ENCODE data around the gene SMG1.

DNA sequence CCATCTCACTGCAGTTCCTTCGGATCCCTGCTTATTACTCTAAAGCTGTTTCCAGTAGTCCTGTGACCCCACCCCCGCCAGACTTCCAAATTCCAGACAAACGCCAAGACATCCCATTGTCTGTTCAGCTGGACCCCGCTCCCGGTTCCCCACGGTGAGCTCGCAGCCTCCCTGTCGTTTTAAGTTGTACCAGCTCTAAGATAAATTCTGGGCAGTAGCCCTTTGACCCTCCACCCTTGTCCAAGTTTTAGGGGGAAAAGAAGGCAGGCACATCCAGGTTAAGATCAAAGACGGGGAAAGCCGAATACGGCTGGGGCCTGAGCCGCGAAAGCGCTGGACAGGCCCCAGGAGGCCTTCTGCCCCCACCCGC lies 125.4 kb downstream of the SMG1 start:
- TF ChIP-seq GABPA (IDR thresholded peaks at IDR 0.05 in 1 of 2, conservative IDR thresholded peaks at IDR 0.05 in 1 of 2) (no peak), CTCF (IDR thresholded peaks at IDR 0.05; ENCODE audit: low read depth, low read length, missing input control) (no peak), HNF4G (IDR thresholded peaks at IDR 0.05) (no peak), YY1 (IDR thresholded peaks at IDR 0.05) (no peak)
- TF ChIP-seq, protein P1, sequence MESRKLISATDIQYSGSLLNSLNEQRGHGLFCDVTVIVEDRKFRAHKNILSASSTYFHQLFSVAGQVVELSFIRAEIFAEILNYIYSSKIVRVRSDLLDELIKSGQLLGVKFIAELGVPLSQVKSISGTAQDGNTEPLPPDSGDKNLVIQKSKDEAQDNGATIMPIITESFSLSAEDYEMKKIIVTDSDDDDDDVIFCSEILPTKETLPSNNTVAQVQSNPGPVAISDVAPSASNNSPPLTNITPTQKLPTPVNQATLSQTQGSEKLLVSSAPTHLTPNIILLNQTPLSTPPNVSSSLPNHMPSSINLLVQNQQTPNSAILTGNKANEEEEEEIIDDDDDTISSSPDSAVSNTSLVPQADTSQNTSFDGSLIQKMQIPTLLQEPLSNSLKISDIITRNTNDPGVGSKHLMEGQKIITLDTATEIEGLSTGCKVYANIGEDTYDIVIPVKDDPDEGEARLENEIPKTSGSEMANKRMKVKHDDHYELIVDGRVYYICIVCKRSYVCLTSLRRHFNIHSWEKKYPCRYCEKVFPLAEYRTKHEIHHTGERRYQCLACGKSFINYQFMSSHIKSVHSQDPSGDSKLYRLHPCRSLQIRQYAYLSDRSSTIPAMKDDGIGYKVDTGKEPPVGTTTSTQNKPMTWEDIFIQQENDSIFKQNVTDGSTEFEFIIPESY (IDR thresholded peaks at IDR 0.05), result no peak
- TF ChIP-seq, protein P2, sequence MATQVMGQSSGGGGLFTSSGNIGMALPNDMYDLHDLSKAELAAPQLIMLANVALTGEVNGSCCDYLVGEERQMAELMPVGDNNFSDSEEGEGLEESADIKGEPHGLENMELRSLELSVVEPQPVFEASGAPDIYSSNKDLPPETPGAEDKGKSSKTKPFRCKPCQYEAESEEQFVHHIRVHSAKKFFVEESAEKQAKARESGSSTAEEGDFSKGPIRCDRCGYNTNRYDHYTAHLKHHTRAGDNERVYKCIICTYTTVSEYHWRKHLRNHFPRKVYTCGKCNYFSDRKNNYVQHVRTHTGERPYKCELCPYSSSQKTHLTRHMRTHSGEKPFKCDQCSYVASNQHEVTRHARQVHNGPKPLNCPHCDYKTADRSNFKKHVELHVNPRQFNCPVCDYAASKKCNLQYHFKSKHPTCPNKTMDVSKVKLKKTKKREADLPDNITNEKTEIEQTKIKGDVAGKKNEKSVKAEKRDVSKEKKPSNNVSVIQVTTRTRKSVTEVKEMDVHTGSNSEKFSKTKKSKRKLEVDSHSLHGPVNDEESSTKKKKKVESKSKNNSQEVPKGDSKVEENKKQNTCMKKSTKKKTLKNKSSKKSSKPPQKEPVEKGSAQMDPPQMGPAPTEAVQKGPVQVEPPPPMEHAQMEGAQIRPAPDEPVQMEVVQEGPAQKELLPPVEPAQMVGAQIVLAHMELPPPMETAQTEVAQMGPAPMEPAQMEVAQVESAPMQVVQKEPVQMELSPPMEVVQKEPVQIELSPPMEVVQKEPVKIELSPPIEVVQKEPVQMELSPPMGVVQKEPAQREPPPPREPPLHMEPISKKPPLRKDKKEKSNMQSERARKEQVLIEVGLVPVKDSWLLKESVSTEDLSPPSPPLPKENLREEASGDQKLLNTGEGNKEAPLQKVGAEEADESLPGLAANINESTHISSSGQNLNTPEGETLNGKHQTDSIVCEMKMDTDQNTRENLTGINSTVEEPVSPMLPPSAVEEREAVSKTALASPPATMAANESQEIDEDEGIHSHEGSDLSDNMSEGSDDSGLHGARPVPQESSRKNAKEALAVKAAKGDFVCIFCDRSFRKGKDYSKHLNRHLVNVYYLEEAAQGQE (IDR thresholded peaks at IDR 0.05), result no peak
- TF ChIP-seq, protein P3, sequence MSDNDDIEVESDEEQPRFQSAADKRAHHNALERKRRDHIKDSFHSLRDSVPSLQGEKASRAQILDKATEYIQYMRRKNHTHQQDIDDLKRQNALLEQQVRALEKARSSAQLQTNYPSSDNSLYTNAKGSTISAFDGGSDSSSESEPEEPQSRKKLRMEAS (IDR thresholded peaks at IDR 0.05), result no peak
